Inflammatory macrophage (primary cell): ENCODE measurements around the gene PICALM.
A peak's percentile ranks its signal among the peaks of the same experiment; 100 is the strongest.

Source experiments
- DNase-seq, 2 donors: peaks; one replicate each; pipeline ENCODE4 v3.0.0-alpha.2; 2020 to 2022

The PICALM gene

DNA sequence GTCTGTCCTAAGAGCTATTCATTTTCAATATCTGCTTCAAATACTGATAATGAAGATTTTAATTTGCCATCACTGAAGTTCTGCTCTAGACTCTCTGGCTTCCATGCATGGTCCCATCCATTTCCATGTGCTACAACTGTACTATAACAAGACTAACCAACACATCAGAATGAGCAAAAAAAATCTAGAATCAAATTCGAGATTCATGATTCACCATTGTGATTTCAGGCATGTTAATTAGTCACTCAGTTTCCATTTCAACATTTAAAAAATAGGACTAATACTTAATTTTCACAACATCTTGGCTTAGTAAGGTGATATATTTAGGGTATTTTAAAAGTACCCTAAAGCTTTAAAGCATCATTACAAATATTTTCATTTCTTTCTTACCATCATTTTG lies 22.8 kb downstream of the PICALM start:
- DNase-seq = no peak

DNA sequence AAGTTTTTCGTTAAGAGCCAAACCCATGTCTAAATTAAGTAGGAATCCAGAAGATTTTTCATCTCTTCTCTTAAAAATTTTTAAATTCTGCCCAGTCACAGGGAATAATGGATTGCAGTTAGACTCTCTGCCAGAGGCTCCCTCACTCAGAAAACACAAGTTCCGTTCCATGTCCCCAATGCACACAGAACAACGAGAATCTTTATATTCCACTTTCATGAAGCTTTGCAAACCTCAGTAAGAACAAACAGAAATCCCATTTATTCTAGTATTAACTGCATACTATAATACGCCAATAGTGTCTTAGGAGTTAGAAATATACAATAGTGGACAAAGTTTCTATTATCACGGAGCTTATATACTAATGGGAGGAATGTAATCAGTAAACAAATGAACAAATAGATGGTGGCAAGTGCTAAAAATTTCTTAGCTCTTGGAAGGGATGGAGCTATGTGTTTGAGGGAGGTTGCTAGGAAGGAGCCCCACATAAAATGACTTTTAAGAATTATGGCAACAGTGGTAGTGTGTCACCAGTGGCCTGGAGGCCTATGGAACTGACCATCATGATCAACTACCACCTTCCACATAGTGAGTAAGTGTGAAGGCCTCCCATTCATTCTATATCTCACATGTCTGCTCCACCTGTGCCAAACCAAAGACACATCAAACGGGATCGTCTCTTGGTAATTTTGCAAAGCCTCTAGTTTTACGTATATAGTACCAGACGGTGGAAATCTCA lies 24.9 kb downstream of the PICALM start:
- no peak for DNase-seq

DNA sequence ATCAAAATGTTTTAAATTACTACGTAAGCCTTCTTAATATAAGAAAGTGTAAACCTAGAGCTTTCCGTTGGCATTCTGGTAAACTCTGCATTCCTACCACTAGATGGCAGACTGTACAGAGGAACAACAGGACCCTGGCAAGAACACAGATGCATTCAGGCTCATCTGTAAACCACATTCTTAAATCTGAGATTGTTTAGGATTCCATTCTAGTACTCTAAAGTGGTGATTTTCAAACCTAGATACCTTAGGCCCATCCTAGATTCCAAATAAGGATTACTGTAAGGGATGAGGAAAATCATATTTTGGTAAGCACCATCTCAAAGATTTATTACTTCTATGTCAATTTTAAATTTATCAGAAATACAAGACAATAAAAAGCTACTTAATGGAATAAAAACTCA lies 26.9 kb downstream of the PICALM start:
- peak; percentile 73 to 80 for DNase-seq

DNA sequence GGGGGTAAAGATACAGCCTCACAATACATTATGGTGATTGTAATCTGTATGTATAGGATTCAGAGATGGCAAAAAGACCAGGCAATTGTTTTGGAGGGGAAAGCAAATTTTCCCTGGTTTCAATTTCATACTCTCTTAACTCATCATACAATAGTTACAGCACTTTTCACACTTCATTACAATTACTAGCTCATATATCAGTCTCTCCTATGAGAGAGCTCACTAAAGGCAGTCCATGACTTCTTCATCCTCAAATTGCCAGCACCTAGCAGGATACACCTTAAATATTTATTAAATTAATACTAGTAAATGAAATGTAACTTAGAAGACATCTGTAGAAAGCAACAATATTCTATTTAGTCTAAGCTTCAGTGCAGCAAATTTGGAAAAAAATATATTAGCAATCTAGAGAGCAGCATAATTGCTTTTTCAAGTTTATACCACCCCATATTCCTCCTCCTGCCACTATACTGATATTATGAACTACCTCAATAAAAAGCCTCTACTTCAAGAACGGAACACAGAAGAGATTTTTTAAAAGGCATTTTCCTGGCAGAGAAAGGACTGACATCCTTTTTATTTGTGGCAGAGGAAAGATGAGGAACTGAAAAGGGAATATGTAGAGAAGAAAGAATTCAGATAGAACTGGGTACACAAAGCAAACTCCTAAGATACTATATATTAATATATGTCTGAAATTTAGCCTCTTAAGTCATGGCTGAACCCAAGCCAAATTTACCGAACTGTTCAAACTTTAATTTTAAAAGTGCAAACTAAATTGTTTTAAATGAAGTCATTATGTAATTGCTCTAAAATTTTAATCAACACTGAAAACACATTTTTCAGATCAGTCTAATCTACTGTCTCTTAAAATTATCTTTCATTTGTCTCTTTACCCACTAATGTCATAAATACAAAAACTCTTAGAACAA lies 27.7 kb downstream of the PICALM start:
- no peak for DNase-seq

DNA sequence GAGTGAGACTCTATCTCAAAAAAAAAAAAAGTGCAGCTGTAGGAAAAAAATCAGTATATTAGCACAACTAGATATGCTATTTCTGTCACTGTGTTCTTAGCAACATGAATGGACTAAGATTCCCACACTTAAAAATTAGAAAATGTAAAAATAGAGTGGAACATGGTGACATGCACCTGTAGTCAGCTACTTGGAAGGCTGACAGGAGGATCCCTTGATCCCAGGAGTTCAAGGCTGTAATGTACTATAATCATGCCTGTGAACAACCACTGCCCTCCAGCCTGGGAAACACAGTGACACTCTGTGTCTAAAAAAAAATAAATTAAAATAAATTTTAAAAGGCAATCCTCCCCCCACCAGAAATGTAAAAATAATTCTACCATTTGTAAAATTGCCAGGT lies 29.8 kb downstream of the PICALM start:
- DNase-seq = no peak

DNA sequence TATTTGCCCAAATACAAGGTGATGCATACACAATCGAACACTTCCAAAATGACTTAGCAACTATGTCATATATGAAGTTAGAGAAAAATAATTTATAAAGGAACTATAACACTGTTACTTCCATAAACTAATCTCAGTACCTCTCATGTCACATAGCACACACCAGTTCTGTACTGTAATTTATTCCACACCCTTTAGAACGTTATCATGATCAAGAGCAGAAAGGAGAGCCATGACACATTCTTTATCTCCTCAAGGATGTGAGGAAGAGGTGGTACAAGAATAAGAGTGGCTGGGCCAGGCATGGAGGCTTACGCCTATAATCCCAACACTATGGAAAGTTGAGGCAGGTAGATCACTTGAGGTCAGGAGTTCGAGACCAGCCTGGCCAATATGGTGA lies 31.1 kb downstream of the PICALM start:
- DNase-seq = no peak

DNA sequence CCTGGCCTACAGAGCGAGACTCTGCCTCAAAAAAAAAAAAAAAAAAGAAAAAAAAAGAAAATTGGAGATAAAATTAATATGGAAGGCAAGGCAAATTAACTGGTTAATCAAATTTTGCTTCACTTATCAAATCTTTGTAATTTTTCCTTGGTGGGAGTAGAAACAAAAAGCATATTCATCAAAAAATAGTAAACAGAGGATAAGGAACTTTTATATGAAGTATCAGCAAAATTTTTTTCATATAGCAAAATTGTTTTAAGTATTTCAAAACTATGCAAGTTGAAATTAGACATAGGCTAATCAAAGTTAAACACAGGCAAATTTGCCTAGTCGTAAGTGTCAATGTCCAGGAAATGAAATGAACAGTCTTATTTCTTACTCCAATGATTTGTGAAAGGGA lies 33.0 kb downstream of the PICALM start:
- DNase-seq = no peak

DNA sequence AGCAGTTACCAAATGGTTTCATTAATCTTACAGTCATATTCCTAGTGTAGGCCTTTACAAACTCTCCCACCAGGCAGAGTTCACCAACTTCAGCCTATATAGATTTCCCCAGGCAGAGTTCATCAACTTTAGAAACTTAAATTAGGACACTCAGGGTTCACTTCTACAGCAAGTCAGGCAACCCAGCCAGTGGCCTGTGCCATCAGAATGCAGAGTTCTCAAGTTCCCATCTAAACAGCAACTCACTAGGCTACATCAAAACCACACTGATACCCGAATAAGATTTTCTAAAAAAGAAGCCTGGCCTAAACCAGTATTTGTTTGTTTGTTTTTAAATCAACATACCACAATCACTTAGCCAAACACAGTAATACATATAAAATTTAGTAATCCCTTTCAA lies 33.7 kb downstream of the PICALM start:
- no peak for DNase-seq

DNA sequence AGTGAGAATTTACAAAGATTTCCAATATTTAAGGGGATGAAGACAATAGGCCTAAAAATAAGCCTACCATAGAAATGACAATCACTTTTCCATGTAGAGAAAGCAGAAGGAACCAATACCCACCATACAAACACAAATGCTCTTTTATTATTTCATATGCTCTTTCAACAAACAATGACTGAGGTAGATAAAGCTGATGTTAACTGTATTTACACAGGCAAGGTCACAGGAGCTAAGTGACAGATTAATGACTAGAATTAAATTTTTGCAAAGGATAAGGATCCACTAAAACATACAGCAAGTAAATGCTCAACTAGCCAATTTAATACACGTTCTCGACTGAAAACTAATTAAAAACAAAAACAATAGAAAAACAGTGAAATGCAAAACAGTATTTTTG lies 34.2 kb downstream of the PICALM start:
- DNase-seq = no peak

DNA sequence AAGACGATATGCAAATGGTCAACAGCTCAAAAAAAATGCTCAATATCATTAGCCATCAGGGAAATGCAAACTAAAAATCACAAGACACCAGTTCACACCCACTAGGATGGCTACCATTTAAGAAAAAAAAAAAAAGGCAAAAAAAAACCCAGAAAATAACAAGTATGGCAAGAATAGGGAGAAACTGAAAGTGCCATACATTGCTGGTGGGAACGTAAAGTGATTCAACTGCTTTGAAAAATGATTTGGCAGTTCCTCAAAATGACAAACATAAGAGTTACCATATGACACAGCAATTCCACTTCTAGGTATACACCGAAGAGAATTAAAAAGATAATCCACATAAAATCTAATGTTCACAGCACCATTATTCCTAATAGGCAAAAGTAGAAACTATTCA lies 47.5 kb downstream of the PICALM start:
- peak; percentile 52 to 69 for DNase-seq

DNA sequence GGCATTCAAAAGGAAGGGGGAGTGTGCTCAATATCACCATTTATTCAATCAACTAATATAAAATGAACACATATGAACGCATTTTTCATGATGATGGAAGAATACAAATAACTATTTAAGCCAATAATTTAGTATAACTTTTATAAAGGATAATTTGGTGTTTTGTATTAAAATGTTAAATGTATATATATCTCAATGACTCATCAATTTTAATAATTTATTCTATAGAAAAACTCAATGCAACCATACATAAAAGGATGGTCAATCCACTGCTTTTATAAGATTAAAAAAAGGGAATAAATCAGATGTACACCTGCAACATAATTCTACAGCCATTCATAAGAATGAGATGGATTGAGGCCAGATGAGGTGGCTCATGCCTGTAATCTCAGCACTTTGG lies 50.6 kb downstream of the PICALM start:
- no peak for DNase-seq

DNA sequence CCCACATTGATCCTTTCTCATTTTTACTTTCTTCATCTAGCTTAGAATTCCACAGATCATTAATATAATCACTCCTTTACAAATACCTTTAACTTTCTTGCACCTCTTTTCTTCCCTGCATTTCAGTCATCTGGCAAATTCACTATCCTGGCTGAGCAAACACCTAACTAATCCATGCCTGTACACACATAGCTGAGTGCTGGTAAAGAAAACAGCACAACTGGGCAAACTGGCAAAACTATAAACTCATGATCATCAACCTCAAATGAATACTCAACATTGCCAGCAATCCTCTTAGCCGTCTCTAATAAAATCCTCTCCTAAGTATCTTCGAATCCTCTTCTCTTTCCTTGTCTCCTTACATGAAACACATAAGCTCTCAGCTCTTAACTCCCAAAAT lies 52.4 kb downstream of the PICALM start:
- no peak for DNase-seq

DNA sequence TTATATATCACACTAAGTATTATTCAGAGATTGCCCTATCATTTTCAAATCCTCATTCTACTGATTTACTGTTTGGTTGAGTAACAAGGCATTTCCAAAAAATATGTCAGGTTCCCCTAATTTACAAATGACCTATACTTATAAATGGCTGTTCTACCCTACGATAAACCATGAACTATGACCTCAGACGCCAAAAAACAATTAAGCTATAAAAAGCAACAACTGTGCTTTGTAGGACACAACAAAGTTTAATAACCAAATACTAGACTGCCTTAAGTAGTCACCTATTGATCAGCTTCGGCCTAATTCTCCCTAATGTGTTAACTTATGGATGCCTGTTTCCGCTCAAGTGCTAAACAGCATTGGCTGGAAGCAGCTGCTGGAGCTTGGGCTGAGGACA lies 53.2 kb downstream of the PICALM start:
- DNase-seq = no peak

DNA sequence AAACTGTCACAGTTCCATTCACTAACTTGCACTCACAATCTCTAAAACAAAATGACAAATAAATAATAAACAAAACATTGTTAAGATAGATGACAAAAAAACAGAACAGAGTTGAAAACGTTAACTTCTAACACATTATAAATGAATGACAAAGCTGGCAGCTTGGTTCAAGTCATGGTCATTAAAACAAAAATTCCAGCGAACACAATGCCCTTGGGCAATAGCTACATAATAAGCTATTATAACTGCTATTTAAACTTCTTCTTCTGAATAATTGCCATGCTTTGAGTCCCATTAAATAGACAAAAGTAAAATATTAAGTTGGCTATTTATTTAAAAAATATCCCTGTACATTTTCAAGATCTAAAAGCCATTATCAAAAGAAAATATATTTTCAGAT lies 54.7 kb downstream of the PICALM start:
- no peak for DNase-seq

DNA sequence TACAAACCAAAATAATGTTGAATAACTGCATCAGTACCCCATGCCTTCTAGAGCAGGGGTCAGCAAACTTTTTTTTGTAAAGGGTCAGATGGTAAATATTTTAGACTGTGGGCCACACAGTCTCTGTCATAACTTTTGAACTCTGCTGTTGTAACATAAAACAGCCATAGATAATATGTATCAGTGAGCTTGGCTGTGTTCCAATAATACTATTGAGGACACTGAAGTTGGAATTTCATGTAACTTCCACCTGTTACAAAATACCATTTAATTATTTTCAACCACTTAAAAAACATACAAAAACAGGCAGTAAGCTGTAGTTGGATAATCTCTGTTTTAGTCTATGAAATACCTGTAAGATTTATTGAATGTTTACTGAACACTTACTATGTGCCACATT lies 55.2 kb downstream of the PICALM start:
- no peak for DNase-seq

DNA sequence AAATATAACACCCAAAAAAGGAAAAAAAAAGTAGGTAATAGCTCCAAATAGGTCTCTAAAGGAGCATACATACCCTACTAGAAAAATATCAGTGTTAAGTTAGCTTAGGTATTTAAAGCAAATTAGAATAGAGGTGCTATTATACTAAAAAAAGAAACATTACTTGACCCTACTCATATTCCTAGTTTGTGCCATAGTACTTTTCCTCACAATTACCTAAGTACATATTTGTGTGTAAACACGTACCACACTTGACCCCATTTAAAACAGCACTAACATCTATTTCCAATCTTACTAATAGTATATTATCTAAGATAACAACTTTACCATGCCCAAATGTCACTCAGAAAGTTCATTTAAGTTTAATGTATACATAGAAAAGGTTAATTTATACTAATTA lies 57.7 kb downstream of the PICALM start:
- DNase-seq = no peak

DNA sequence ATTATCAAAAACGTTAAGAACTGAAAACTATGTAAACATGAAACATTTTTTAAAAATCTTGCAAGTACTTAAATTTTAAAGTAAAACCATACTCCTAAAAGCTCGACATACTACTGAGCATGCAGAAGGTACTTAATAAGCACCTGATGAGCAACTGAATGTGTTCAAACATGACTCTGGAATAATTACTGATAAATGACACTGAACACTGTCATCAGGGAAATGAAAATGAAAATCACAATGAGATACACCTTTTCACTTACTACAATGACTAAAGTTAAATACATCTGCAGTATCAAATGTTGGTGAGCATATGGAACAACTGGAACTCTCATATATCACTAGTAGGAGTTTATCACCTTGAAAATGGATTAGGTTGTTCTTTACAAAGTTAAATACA lies 65.2 kb downstream of the PICALM start:
- DNase-seq = no peak

DNA sequence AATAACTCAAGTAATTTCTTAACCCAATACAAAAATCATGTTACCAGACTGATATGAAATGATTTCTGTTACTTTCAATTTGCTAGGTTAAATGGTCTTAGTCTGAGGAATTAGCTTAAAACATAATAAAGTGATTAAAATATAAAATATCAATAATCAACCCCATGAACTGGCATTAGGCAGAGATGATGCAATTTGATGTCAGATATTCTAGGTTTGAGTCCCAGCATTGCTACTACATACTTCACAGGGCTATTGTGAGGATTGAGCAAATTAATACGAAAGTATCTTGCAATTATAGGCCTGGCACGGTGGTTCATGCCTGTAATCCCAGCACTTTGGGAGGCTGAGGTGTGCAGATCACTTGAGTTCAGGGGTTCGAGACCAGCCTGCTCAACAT lies 66.5 kb downstream of the PICALM start:
- DNase-seq = no peak

DNA sequence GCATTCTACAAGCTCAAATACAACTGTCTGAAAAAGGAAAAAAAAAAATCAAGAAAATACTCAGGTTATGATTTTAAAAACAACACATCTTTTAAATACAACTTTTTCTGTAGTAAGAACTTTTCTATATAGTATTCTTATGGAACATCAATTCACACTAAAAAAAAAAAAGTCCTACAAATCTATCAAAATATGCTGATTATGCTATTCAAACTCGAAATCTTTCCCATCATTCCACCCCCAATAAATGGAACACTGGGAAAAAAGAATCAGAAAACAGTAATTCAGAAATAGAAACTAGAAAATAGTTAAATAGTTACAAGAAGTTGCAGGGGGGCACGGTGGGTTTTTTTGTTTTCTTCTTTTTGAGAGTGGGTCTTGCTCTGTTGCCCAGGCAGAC lies 77.4 kb downstream of the PICALM start:
- DNase-seq = no peak

DNA sequence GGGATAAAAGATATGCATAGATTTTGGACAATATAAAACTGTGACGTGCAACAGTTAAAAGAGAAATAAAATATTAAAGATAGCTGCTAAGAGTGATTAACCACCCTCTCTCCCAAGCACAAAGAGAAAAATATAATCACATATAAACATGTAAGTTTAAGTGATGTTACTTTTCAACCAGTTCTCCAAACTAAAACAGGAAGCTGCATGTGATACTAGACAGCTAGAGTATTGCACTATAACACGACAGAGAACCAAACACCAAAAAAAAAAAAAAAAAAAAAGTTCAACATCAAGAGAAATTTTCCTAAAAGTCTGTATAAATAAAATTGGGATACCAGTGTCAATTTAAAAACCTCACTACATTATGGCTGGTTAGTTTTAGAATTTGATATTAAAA lies 79.1 kb downstream of the PICALM start:
- DNase-seq = peak; percentile 36 to 62

DNA sequence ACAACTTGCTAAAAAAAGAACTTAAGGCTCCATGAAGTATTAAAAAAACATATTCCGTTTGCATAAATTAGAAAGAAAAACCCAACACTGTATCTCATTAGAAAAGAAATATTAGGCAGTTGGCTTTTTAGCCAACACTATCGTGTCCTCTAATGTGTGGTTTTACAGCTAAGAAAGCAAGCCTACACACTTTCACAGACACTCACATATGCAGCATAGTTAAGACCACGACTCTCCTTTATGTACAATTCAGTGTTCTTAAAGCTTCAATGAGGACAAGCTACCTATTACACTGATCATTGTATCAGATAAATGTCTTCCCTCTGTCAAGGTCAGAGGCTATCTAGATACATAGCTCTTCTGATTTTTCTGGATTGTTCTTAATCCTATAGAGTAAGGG lies 80.1 kb downstream of the PICALM start:
- DNase-seq = no peak

DNA sequence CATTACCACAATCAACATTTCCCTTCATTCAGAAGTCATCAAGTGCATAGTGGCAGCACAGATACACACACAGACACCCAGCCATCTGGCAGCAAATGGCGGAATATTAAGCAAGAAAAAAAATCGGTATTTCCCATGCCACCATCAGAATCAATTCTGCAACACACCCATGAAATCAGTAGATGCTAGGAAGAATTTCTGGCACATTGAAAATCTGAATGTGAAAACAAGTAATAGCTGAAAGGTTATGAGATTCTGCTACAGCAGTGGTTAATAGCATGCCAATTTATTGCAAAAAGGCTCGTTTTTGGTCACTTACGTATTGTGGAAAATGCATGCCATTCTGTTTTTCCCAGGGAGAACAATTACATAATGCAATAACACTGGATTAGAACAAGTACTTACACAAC lies 91.1 kb downstream of the PICALM start:
- DNase-seq = no peak

DNA sequence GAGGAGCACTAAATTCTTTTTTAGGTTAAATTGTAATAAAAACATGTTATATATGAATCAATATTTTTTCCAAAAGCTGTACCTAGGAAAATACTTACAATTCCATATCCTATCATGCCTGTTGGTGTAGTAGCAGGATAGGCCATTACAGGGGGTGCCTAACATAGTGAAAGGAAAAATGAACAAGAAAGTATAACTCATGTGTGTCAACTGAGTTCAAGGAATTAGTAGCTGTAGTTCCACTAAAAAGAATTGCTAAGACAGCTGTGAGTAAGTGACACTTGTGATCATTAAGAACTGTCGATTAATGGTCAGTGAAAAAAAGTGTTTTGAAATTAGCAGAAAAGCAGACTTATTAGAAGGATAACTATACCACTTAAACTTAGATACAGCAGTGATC lies 92.4 kb downstream of the PICALM start:
- no peak for DNase-seq

DNA sequence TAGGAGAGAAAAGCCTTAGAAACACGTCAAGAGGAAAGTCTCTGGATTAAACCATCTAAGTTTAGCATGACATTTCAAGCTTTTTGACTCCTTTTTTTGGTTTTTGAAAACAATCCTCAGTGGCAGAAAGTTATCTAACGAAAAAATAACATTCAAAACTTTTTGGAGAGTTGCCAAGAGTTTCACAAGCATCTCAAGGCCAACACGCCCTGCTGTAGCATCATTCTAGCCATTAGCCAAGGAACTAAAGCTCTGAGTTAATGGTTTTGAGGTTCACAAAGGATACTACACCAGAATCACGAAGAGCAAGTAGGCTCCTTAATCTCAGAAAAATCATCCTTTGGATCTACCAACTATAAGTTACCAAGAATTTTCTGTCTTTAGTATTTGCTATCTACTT lies 94.8 kb downstream of the PICALM start:
- no peak for DNase-seq
